Brain microvascular endothelial cell (primary cell): ENCODE measurements around the gene ZRANB2.

ENCODE experiments used
- DNase-seq: peaks from one replicate; pipeline ENCODE4 v3.0.0-alpha.2; 2020
- H3K27ac ChIP-seq: fragments of 250-450 bp; sonication (Bioruptor Pico); 2 replicates; pipeline ENCODE4 v1.5.1; 2020; ENCODE audit warnings: mild to moderate bottlenecking, moderate library complexity
- H3K27me3 ChIP-seq: fragments of 250-450 bp; sonication (Bioruptor Pico); replicated peaks from 2 replicates; pipeline ENCODE4 v1.5.1; 2020; ENCODE audit warnings: mild to moderate bottlenecking
- H3K36me3 ChIP-seq: fragments of 250-450 bp; sonication (Bioruptor Pico); replicated peaks from 2 replicates; pipeline ENCODE4 v1.5.1; 2020; ENCODE audit warnings: mild to moderate bottlenecking
- H3K4me3 ChIP-seq: 2 replicates; pipeline ENCODE4 v1.5.1; 2011; ENCODE audit warnings: low read depth, mild to moderate bottlenecking, control low read depth, low read length, moderate library complexity
- in situ Hi-C: cut with HindIII; loops from 2 replicates; pipeline ENCODE4 v1.10.0; 2017; ENCODE audit warnings: low sequenced_read_pairs, low pct_ligation_motif_present
- TF ChIP-seq, protein P1 (sequence below): IDR thresholded peaks from 2 replicates; pipeline ENCODE4 v1.5.1; 2011; ENCODE audit warnings: low read depth, mild to moderate bottlenecking, moderate library complexity, low read length, control low read depth, inconsistent platforms; ENCODE audit errors: missing control alignments

ZRANB2 gene

GRCh38 chr1:71044833-71045232 lies 36.0 kb downstream of the ZRANB2 start:
- no peak overlapping the region for H3K27ac ChIP-seq
- peaks cover 40% of the 10 kb centered on the region for H3K27me3 ChIP-seq
- H3K36me3 ChIP-seq = no peaks in the 10 kb centered on the region
- TF ChIP-seq, protein P1, sequence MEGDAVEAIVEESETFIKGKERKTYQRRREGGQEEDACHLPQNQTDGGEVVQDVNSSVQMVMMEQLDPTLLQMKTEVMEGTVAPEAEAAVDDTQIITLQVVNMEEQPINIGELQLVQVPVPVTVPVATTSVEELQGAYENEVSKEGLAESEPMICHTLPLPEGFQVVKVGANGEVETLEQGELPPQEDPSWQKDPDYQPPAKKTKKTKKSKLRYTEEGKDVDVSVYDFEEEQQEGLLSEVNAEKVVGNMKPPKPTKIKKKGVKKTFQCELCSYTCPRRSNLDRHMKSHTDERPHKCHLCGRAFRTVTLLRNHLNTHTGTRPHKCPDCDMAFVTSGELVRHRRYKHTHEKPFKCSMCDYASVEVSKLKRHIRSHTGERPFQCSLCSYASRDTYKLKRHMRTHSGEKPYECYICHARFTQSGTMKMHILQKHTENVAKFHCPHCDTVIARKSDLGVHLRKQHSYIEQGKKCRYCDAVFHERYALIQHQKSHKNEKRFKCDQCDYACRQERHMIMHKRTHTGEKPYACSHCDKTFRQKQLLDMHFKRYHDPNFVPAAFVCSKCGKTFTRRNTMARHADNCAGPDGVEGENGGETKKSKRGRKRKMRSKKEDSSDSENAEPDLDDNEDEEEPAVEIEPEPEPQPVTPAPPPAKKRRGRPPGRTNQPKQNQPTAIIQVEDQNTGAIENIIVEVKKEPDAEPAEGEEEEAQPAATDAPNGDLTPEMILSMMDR = no peak
- in situ Hi-C loops = no loop called here
- DNase-seq = no peak
- H3K4me3 ChIP-seq = no peak overlapping the region

- DNase-seq = no peak
- in situ Hi-C loops = no loop called here
These were observed 37.8 kb downstream of the ZRANB2 start for GRCh38 chr1:71043065-71043464.

GRCh38 chr1:71041806-71042205 lies 39.0 kb downstream of the ZRANB2 start:
- no peak for DNase-seq
- in situ Hi-C loops = no loop called here
- H3K4me3 ChIP-seq = no peak overlapping the region
- H3K36me3 ChIP-seq = no peaks in the 10 kb centered on the region
- no peak overlapping the region for H3K27ac ChIP-seq
- peaks cover 15% of the 10 kb centered on the region for H3K27me3 ChIP-seq
- TF ChIP-seq, protein P1 = no peak

More at GRCh38 chr1:71043065-71043464, 37.8 kb downstream of the ZRANB2 start:
- no peaks in the 10 kb centered on the region for H3K36me3 ChIP-seq
- peaks cover 28% of the 10 kb centered on the region for H3K27me3 ChIP-seq
- no peak overlapping the region for H3K27ac ChIP-seq
- no peak overlapping the region for H3K4me3 ChIP-seq
- TF ChIP-seq, protein P1 = no peak

GRCh38 chr1:71039661-71040262 lies 41.1 kb downstream of the ZRANB2 start:
- no peak overlapping the region for H3K4me3 ChIP-seq
- H3K27me3 ChIP-seq = no peaks in the 10 kb centered on the region
- H3K27ac ChIP-seq = no peak overlapping the region
- TF ChIP-seq, protein P1 = no peak
- DNase-seq = no peak
- H3K36me3 ChIP-seq = no peaks in the 10 kb centered on the region
- in situ Hi-C loops = no loop called here

GRCh38 chr1:71038942-71039341 lies 41.9 kb downstream of the ZRANB2 start:
- Histone ChIP-seq H3K4me3 (no peak overlapping the region), H3K27ac (no peak overlapping the region), H3K36me3 (no peaks in the 10 kb centered on the region), H3K27me3 (no peaks in the 10 kb centered on the region)
- in situ Hi-C loops = no loop called here
- TF ChIP-seq, protein P1 = no peak
- DNase-seq = no peak
